PFSK-1 (cell line): ENCODE measurements around the gene RNF149.

Source experiments
- POLR2AphosphoS5 ChIP-seq: IDR thresholded peaks from 2 replicates; pipeline ENCODE4 v1.6.1; 2012; ENCODE audit warnings: low read depth, mild to moderate bottlenecking, control low read depth, low read length, moderate library complexity
- TAF1 ChIP-seq: IDR thresholded peaks from 2 replicates; pipeline ENCODE4 v1.6.1; 2012; ENCODE audit warnings: low read length, control low read depth, borderline replicate concordance; ENCODE audit not compliant: insufficient read depth
- TF ChIP-seq, protein P1 (sequence below), 2 experiments: IDR thresholded peaks; 2 replicates each; pipeline versions ENCODE4 v1.6.1 to v1.8.0; 2011 to 2012; ENCODE audit warnings: low read depth in 2 of 2, low read length in 2 of 2, control low read depth in 1 of 2, inconsistent platforms in 1 of 2, mild to moderate bottlenecking in 1 of 2, moderate library complexity in 1 of 2; ENCODE audit not compliant: insufficient read depth in 1 of 2

DNA sequence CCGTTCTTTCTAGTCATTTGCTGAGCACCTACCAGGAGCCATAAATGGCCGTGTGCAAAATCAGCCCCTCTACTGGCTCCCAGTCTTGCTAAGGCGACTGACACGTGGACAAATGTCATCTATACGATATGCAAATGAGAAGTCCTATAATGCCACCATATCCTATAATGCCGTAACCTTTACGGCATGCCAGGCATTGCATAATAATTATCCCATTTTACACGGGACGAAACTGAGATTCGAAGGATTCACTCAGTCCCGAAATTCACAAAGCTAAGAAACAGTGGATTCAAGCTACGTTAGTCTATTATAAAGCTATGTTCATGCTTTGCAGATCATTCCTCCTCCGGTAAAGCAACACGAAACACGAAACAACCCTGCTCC lies 34.1 kb upstream of the RNF149 start:
- TF ChIP-seq POLR2AphosphoS5 (no peak), TAF1 (no peak)
- TF ChIP-seq, protein P1, sequence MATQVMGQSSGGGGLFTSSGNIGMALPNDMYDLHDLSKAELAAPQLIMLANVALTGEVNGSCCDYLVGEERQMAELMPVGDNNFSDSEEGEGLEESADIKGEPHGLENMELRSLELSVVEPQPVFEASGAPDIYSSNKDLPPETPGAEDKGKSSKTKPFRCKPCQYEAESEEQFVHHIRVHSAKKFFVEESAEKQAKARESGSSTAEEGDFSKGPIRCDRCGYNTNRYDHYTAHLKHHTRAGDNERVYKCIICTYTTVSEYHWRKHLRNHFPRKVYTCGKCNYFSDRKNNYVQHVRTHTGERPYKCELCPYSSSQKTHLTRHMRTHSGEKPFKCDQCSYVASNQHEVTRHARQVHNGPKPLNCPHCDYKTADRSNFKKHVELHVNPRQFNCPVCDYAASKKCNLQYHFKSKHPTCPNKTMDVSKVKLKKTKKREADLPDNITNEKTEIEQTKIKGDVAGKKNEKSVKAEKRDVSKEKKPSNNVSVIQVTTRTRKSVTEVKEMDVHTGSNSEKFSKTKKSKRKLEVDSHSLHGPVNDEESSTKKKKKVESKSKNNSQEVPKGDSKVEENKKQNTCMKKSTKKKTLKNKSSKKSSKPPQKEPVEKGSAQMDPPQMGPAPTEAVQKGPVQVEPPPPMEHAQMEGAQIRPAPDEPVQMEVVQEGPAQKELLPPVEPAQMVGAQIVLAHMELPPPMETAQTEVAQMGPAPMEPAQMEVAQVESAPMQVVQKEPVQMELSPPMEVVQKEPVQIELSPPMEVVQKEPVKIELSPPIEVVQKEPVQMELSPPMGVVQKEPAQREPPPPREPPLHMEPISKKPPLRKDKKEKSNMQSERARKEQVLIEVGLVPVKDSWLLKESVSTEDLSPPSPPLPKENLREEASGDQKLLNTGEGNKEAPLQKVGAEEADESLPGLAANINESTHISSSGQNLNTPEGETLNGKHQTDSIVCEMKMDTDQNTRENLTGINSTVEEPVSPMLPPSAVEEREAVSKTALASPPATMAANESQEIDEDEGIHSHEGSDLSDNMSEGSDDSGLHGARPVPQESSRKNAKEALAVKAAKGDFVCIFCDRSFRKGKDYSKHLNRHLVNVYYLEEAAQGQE (IDR thresholded peaks at IDR 0.05; ENCODE audit: insufficient read depth in 1 of 2, low read depth in 2 of 2, low read length in 2 of 2) = no peak
